GM21717 (cell line): ENCODE measurements around the gene ANKMY1.

Experiments
- ATAC-seq: cut with Tn5 transposase; IDR thresholded peaks from one replicate; pipeline ENCODE4 v1.9.1; 2021; ENCODE audit warnings: mild to moderate bottlenecking, moderate library complexity; ENCODE audit not compliant: unreplicated experiment

The ANKMY1 gene

GRCh38 chr2:240451791-240452461, 105.9 kb downstream of the ANKMY1 start:
- no peak for ATAC-seq

GRCh38 chr2:240451108-240451611, 106.6 kb downstream of the ANKMY1 start:
- no peak for ATAC-seq

DNA sequence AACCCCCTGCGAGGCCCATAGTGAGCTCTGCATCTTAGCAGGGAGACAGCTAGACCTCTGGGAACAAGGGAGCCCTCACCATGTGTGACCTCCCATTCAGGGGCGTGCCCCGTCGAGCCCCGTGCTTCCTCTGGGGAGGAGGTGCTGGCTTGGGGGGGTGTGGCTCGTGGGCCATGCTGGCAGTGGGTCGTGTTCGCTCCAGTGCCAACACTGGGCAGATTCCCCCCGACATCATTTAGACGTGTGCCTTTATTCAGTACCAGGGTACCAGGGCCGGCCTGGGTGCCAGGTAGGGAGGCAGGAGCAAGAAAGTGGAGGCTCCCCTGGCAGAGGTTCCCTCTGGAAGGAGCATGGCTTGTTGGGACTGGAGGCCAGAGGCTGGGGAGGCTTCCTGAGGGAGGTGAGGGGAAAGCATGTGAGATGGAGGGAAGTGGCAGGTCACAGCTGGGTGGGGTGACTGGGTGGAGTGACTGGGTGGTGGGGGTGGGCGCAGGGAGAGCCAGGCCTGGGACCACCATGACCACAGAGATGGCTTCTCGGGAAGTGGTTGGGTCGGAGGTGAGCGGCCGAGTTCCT, 107.2 kb downstream of the ANKMY1 start:
- no peak for ATAC-seq

- ATAC-seq = no peak
Measured at GRCh38 chr2:240449764-240450531, 107.8 kb downstream of the ANKMY1 start.

- ATAC-seq = no peak
Measured at GRCh38 chr2:240448387-240449274, 109.2 kb downstream of the ANKMY1 start.

GRCh38 chr2:240447934-240448333, 109.9 kb downstream of the ANKMY1 start:
- ATAC-seq = no peak

GRCh38 chr2:240447331-240447730, 110.5 kb downstream of the ANKMY1 start:
- ATAC-seq = no peak

- ATAC-seq = no peak
Measured at GRCh38 chr2:240446664-240447175, 111.1 kb downstream of the ANKMY1 start.

DNA sequence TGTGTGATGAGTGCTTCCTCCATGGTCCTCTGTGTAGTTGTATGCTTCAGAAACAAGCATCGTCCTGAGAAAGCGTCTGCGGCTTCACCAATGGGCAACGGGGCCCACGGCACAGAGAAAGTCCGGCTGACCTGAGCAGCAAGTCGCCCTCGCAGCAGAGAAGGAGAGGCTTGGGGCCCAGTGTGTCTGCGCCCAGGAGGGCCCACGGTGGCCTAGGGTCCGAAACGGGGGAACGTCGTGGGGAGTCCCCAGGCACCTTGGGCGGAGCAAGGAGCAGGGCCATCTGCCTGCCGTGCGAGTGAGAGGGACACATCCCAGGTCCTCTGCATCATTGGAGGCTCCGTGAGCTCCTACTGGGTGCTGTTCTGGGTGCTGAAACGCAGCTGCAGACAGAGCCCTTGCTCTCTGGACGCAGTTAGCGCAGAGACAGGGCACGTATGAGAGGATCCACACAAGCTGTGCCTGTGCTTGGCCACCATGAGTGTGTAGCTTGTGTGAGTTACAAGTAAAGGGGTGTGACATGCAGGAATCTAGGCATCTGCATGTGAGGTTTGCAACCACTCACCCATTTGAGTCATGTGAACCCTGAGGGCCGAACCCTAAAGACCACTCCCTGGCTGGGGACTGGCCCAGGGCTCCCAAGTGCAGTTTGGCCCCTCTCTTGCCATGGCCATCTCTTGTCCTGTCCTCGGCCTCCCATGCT, 111.7 kb downstream of the ANKMY1 start:
- ATAC-seq = no peak

- no peak for ATAC-seq
Measured at GRCh38 chr2:240444464-240444863, 113.3 kb downstream of the ANKMY1 start.

GRCh38 chr2:240443891-240444301, 113.9 kb downstream of the ANKMY1 start:
- ATAC-seq = no peak

DNA sequence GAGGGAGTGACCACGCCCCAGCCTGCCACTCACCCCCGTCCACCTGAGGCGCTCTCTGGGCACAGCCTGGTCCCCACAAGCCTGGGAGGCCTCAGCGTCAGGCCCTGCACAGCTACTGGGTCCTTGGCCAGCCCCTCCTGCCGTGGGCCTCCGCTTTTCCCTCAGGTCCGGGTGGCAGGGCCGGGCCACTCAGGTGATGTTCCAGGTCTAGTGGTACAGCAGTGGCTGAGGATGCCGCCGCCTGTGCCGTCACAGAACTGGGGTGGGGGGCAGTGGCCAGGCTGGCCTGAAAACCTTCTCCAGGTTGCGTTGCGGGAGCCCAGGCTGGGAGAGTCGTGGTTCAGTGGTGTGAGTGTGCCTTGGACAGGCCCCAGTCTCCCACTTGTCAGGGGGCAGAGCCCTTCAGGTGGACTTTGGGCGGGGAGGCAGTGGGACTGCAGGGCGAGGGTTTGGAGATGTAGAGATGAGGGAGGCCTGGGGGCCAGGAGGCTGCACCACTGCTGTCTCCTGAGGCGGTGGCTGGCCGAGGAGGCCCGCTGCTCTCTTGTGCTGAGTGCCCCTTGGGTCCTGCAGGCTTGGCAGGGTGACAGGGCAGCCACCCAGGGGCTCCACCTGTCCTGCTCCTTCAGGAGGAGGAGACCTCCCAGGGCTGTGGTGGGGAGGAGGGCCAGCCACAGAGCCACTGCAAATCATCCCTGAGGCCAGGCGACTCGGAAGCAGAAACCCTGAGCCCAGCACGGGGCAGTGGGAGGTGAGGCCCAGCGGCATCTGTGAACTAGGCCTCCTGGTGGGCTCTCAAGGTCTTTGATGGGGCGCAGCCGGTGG, 114.7 kb downstream of the ANKMY1 start:
- no peak for ATAC-seq

- ATAC-seq = no peak
Measured at GRCh38 chr2:240441993-240442411, 115.8 kb downstream of the ANKMY1 start.

- ATAC-seq = no peak
Measured at GRCh38 chr2:240441326-240441992, 116.3 kb downstream of the ANKMY1 start.

DNA sequence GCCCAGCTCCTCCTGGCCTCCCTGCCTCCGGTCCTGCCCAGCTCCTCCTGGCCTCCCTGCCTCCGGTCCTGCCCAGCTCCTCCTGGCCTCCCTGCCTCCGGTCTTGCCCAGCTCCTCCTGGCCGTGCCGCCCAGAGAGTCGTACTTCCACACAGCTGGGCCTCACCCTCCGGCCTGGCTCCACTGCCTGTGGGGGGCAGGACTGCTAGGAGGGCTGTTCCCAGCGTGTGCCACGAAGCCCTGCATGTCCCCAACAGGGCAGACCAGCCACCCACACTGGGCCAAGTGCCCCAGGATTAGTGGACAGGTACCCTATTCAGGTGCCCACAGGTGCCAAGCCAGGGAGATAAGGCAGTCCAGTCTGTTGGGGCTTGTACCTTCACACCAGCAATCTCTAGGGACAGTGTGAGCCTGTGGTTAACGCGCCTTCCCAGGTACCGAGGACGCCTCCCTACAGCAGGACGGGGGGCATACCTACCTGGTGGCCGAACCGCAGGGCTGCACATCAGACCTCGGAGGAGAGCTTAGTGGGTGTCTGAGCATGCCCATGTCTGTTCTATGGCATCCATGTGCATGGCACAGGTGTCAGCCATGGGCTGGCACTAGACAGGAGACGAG, 117.0 kb downstream of the ANKMY1 start:
- ATAC-seq = no peak

- ATAC-seq = no peak
Measured at GRCh38 chr2:240440251-240440650, 117.5 kb downstream of the ANKMY1 start.

DNA sequence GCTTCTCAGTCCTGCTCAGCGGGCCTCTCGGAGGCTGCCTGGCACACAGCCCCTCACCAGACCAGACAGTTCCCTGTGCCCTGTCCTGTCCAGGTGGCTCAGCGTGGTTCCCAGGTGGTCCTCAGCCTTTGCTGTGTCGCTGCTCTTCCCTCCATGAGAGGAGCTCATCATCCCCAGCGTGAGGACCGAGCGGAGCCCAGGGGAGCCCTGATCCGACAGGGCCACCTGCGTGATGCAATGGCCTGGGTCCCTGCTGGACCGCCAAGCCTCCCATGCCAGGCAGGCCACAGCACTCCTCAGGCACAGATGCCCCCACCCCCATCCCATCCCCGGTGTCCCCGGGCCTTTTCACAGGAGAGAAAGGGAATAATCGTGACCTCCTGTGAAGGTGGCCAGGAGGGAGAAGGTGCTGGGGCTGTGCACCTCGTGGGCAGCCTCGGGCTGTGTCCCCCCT, 118.1 kb downstream of the ANKMY1 start:
- no peak for ATAC-seq
